HG02885 (cell line): Measurements from ENCODE around the gene SLC35F5.
"Not testable (repeated sequence)": the region's sequence is repeated elsewhere in the genome, so short reads cannot be mapped to it uniquely, and the experiment has no call there.

ENCODE experiments used
- ATAC-seq: cut with Tn5 transposase; IDR thresholded peaks from one replicate; pipeline ENCODE4 v1.9.1; 2021; ENCODE audit warnings: mild to moderate bottlenecking; ENCODE audit not compliant: unreplicated experiment, poor library complexity

SLC35F5 gene

DNA sequence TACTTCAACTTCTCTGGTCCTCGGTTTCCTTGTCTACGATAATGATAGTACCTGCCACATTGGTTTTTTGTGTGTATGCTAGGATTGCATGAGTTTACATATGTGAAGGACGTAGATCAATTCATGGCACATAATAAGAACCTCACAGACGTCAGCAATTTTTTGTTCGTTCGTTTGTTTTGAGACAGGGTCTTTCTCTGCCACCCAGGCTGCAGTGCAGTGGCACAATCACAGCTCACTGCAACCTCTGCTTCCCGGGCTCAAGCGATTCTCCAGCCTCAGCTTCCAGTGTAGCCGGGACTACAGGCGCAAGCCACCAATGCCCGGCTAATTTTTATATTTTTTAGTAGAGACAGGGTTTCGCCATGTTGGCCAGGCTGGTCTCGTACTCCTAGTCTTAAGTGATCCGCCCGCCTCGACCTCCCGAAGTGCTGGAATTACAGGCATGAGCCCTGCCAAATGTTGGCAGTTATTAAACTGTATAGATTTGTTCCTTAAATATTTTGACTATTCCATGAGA is 756 bp upstream of the SLC35F5 start:
- ATAC-seq, result no peak

DNA sequence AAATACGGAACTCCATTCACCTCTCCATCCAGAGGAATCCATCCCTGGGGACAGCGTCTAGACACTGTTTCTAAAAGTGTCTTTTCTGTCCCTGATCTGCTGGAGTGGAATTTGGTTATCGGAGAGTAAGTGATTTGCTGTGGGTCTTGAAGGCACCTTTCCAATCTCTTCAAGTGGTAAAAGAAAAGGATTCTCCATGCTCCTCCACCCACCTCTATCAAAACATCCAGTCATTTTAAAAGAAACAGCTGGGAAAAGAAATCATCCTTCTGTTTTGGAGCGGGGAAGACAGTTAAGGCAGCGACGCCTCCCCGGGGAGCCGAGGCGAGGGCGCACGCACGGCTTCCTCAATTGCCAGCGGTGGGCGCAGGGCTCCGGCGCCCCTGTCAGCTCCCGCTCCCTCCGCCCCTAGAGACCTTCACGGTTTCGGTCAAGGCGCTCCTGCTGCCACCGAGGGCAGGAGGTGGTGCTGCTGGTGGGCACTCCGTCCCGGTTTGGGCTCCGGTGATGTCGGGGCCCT is 547 bp downstream of the SLC35F5 start:
- ATAC-seq, result peak; percentile 43

DNA sequence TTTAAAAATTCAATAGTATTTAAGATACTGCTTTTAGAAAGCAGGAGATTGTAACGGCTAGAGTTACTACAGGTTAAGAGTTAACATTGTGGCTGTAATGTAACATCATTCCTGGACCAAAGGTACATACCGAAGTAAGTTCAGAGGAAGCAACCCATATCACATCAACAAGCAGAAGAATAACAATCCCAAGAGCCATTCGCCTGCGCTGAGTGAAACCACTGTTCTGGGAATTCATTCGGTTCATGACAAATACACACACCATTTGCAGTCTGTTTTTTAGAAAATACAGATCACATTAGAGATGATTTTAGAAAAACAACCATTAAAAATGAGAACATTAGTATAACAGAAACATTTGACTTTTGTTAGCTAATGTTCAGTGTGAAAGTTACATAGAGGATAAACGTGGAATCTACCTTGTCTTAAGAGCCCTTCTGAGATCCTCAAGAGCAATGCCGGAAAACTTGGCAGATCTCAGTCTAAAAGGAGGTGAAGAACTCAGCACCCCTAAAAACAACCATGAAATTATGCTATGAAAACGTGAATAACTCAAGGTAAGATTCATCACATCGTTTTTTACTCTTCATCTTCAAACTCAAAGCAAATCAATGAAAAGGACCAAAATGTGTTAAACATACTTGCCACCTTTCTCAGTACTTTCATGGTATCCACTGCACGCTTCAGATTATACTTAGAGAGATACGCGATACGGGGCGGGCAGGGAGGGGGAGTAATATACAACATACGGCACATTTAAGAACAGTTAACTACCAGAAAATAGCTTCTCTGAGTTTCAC is 1.2 kb downstream of the SLC35F5 start:
- ATAC-seq, result no peak

- ATAC-seq, result no peak
Measured at GRCh38 chr2:113754160-113754559, 2.3 kb downstream of the SLC35F5 start.

- ATAC-seq, result no peak
Measured at GRCh38 chr2:113750385-113750784, 6.1 kb downstream of the SLC35F5 start.

DNA sequence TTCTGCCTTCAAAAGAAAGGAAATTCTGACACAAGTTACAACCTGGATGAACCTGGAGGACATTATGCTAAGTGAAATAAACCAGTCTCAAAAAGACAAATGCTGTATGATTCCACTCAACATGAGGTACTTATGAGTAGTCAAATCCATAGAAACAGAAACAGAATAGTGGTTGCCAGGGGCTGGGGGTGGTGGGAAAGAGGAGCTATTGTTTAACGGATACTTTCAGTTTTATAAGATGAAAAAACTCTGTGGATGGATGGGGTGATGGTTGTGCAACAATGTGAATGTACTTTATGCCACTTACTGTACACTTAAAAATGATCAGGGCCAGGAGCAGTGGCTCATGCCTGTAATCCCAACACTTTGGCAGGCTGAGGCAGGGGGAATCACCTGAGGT is 15.4 kb downstream of the SLC35F5 start:
- no peak for ATAC-seq

GRCh38 chr2:113739849-113740248 is 16.6 kb downstream of the SLC35F5 start:
- ATAC-seq, result no peak

- ATAC-seq, result peak; percentile 90
Measured at GRCh38 chr2:113734185-113734584, 22.3 kb downstream of the SLC35F5 start.

- ATAC-seq, result no peak
Measured at GRCh38 chr2:113724010-113724409, 32.4 kb downstream of the SLC35F5 start.

- no peak for ATAC-seq
Measured at GRCh38 chr2:113723411-113723810, 33.0 kb downstream of the SLC35F5 start.

DNA sequence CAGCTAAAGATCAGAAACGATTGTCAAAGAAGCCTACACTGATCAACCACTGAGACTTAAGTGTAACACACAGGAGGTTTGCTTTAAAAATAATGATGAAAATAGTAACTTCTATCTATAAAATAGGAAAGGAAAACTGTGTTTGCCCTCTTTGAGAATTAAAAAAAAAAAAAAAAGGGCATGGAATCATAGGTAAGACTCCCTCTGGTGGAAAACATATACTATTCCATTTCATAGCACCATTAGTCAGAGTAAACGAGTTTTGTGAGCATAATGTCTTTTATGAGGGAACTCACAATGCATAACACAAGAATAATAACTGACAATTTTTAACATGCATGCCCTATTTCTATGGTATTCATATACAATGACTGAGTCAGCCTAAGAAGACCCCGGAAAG is 36.3 kb downstream of the SLC35F5 start:
- ATAC-seq, result no peak

GRCh38 chr2:113716291-113716690 is 40.2 kb downstream of the SLC35F5 start:
- no peak for ATAC-seq

- no peak for ATAC-seq
Measured at GRCh38 chr2:113712941-113713340, 43.5 kb downstream of the SLC35F5 start.

- no peak for ATAC-seq
Measured at GRCh38 chr2:113711851-113712250, 44.6 kb downstream of the SLC35F5 start.

DNA sequence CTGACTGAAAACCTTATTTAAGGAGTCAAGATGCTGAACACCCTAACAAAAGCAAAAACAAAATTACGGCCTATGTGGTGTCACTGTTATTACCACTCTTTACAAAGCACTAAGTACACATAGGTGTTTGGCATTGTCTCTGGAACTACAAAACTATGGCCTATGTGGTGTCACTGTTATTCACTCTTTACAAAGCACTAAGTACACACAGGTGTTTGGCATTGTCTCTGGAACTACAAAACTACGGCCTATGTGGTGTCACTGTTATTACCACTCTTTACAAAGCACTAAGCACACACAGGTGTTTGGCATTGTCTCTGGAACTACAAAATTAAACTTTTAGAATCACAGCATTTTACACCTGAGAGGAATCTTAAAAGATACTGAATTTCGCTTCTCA is 47.4 kb downstream of the SLC35F5 start:
- ATAC-seq, result no peak

DNA sequence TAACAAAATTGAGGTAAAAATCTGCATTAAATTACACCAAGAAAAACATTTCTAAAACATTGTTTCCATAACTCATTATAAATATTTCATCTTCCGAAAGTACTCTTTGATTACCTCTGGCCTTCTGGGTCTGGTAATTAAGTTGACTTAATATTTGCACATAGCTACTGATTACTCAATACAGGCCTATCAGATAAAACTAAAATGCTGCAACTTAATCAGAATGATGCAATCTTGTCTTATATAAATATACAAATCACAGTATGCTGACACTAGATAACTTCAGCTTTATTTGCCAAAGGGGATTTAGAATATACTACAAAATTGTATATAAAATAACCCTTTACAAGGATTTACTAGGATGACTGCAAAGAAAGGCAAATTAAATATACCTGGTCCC is 49.3 kb downstream of the SLC35F5 start:
- ATAC-seq, result no peak

DNA sequence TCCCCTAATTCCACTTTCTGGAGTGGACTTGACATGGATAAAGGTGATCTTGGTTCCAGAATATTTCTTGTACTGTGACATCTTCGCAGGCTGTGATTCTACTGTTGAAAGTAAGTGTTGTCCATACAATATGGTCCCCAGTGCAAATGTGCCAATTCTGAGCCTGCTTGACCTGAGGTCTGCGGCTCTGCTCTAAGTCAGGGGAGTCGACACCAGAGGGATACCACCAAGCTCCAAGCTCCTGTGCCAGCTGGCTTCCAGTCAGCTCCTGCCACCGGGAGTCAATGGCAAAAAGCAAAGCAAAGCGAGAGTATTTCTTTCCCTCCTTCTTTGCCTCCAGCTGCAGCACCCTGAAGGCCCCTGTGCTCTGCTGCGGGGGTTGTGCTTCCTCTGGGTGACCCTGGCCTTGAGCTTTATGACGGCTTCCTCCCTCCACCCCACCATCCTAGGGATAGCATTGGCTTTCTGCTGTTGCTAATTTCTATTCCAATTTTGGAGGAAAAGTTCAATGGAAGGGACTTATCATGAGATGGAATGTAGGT is 50.4 kb downstream of the SLC35F5 start:
- ATAC-seq, result no peak

GRCh38 chr2:113704300-113704993 is 52.0 kb downstream of the SLC35F5 start:
- not testable (repeated sequence) for ATAC-seq

DNA sequence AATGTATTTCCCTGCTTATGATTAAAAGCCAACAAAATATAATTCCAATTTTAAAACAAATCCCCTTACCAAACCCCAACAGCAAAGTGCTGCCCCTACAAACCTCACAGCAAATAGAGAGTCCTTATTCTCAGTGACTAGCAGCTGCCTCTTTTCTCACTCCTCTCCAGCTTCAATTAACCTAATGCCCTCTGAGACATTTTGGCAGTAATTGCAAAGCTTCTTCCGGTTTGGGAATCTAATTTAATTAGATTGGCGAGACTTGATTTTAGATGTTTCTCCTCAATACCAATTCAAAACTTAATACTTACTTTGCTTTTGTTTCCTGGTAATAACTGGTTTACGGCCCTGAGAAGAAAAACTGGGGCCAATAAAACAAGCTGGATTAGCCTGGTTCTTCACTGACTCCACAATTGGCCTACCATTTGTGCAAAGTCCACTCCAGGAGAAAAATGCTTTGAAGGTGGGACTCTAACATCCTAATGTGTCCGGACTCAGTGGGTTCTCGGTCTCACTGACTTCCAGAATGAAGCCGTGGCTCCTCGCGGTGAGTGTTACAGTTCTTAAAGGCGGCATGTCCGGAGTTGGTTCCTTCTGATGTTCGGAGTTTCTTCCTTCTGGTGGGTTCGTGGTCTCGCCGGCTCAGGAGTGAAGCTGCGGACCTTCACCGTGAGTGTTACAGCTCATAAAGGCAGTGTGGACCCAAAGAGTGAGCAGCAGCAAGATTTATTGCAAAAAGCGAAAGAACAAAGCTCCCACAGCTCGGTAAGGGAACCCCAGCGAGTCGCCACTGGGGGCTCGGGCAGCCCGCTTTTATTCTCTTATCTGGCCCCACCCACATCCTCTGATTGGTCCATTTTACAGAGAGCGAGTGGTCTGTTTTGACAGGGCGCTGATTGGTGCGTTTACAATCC is 52.8 kb downstream of the SLC35F5 start:
- ATAC-seq, result no peak

- peak; percentile 92 for ATAC-seq
Measured at GRCh38 chr2:113700186-113700841, 56.1 kb downstream of the SLC35F5 start.
